ENCODE results near the gene VCAM1. TPM values are rescaled to one million over a fixed set of nuclear protein-coding genes. Genes with fewer than 3 reads are reported as not detected.
"Not testable (repeated sequence)": the region's sequence is repeated elsewhere in the genome, so short reads cannot be mapped to it uniquely, and the experiment has no call there.

VCAM1 gene
- total and polyA plus RNA-seq, 2 donors (not counting 3 experiments of a cell fraction or from before 2014, with no cell fraction given), result 1.8 to 2.3 TPM

DNA sequence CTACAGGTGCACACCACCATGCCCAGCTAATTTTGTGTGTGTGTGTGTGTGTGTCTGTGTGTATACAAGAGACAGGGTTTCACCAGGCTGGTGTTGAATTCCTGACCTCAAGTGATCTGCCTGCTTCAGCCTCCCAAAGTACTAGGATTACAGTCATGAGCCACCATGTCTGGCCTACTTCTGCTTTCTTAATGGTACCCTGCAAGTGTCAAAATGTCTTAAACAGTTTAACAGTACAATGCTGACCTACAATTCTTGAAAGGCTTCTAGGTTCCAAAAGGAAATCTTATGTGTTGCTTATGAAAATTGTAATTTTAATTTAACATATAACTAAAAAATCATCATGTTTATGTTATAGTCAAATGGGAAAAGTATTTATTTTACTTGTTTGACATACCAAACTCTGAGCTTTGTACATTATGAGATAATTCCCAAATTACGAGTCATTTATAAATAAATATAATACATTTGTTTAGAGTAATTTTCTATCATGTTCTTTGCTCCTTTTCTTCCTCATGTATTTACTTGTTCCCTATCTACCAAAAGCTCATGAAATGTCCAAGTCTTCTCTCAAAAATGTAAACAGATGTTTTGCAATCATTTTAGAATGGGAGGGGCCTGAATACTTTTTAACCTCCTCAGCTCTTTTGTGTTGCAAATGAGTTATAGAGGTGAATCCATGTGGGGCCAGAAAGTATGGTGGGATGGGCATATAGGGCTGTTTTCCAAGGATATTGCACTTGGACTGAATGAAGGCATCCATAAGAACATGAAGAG lies 8.4 kb upstream of the VCAM1 start:
- H3K36me3 ChIP-seq (ENCODE audit: control insufficient read depth in 2 of 2, extremely low read depth in 1 of 2, insufficient read depth in 2 of 2, low read length in 2 of 2), result no peaks in the 10 kb centered on the region
- no peak for FAIRE-seq
- no peak overlapping the region for H3K9ac ChIP-seq (replicated peaks; ENCODE audit: extremely low read depth, insufficient read depth, low read length)
- H3K4me2 ChIP-seq (ENCODE audit: insufficient read depth, low read length), result no peak overlapping the region
- DNase-seq (ENCODE audit: low read depth, low spot score), result no peak
- H3K4me3 ChIP-seq (replicated peaks in 1 of 3; ENCODE audit: insufficient read depth in 1 of 3, low read depth in 1 of 3, low read length in 3 of 3), result no peak overlapping the region
- no peaks in the 10 kb centered on the region for H3K79me2 ChIP-seq (ENCODE audit: control insufficient read depth, insufficient read depth, low read length)
- H3K9me1 ChIP-seq (replicated peaks; ENCODE audit: control insufficient read depth, extremely low read depth, insufficient read depth, low read length), result no peaks in the 10 kb centered on the region
- no peaks in the 10 kb centered on the region for H3K9me3 ChIP-seq (replicated peaks; ENCODE audit: control insufficient read depth, insufficient read depth, low read length)
- no peaks in the 10 kb centered on the region for H3K27me3 ChIP-seq (ENCODE audit: control insufficient read depth in 2 of 2, insufficient read depth in 2 of 2, low read length in 2 of 2)
- ChIA-PET CTCF (interaction anchor here (0.9 to 1.3 kb wide), 2 partner anchors 9 to 39 kb away, joined by 3 to 5 read pairs; no protein-coding TSS in a partner anchor), POLR2A (no interaction called here)
- H2AFZ ChIP-seq (ENCODE audit: low read depth, low read length), result no peak overlapping the region
- dilution Hi-C loops (cut with MboI; ENCODE audit: extremely low pct_ligation_motif_present, low sequenced_read_pairs), result no loop called here
- no peaks in the 10 kb centered on the region for H4K20me1 ChIP-seq (replicated peaks; ENCODE audit: control insufficient read depth, extremely low read depth, insufficient read depth, low read length)
- intact Hi-C loops (cut with micrococcal nuclease), result no loop called here
- no peak overlapping the region for H3K27ac ChIP-seq (ENCODE audit: insufficient read depth, low read depth, low read length)
- peaks cover 32% of the 10 kb centered on the region for H3K4me1 ChIP-seq (ENCODE audit: control insufficient read depth, extremely low read depth, insufficient read depth, low read length)
- no TSS peak for BruUV-seq (replicated peaks)
- TF ChIP-seq FOS (IDR thresholded peaks at IDR 0.05; ENCODE audit: borderline replicate concordance, insufficient read depth, low read length), result peak; percentile 14
- no peak for TF ChIP-seq EZH2 (IDR thresholded peaks at IDR 0.05; ENCODE audit: borderline replicate concordance, low read depth, low read length, severe bottlenecking)

- H3K4me2 ChIP-seq (ENCODE audit: insufficient read depth, low read length); FAIRE-seq; DNase-seq (ENCODE audit: low read depth, low spot score); H3K27ac ChIP-seq (ENCODE audit: insufficient read depth, low read depth, low read length); H3K27me3 ChIP-seq (ENCODE audit: control insufficient read depth in 2 of 2, insufficient read depth in 2 of 2, low read length in 2 of 2); POLR2A ChIA-PET; H3K9me3 ChIP-seq (replicated peaks; ENCODE audit: control insufficient read depth, insufficient read depth, low read length); H3K9me1 ChIP-seq (replicated peaks; ENCODE audit: control insufficient read depth, extremely low read depth, insufficient read depth, low read length); H2AFZ ChIP-seq (ENCODE audit: low read depth, low read length); H3K4me3 ChIP-seq (replicated peaks in 1 of 3; ENCODE audit: insufficient read depth in 1 of 3, low read depth in 1 of 3, low read length in 3 of 3); H3K79me2 ChIP-seq (ENCODE audit: control insufficient read depth, insufficient read depth, low read length); dilution Hi-C loops (cut with MboI; ENCODE audit: extremely low pct_ligation_motif_present, low sequenced_read_pairs); H3K9ac ChIP-seq (replicated peaks; ENCODE audit: extremely low read depth, insufficient read depth, low read length); H4K20me1 ChIP-seq (replicated peaks; ENCODE audit: control insufficient read depth, extremely low read depth, insufficient read depth, low read length); H3K36me3 ChIP-seq (ENCODE audit: control insufficient read depth in 2 of 2, extremely low read depth in 1 of 2, insufficient read depth in 2 of 2, low read length in 2 of 2); intact Hi-C loops (cut with micrococcal nuclease); BruUV-seq (replicated peaks): not testable (repeated sequence)
- CTCF ChIA-PET, result interaction anchor here (1.1 kb wide), 1 partner anchor 14 kb away, joined by 3 read pairs; no protein-coding TSS in a partner anchor
- peaks cover 29% of the 10 kb centered on the region for H3K4me1 ChIP-seq (ENCODE audit: control insufficient read depth, extremely low read depth, insufficient read depth, low read length)
Observed at GRCh38 chr1:100713027-100713426, 6.5 kb upstream of the VCAM1 start.
